Loucy (cell line): Measurements from ENCODE around the gene RPLP2.

Source experiments
- H2AFZ ChIP-seq: fragments of 200-600 bp; sonication (generic); 2 replicates; pipeline ENCODE4 v1.6.0; 2016; ENCODE audit warnings: antibody characterized with exemption, mild to moderate bottlenecking, low read length, moderate library complexity
- H3F3A ChIP-seq: fragments of 200-600 bp; 2 replicates; pipeline ENCODE4 v1.6.0; 2016; ENCODE audit warnings: antibody characterized with exemption, low read depth, mild to moderate bottlenecking
- H3K27me3 ChIP-seq: fragments of 200-600 bp; sonication (generic); 2 replicates; pipeline ENCODE4 v1.6.1; 2014; ENCODE audit warnings: low read length, mild to moderate bottlenecking; ENCODE audit not compliant: insufficient read depth, poor library complexity, severe bottlenecking
- H3K36me3 ChIP-seq: fragments of 200-600 bp; sonication (generic); 2 replicates; pipeline ENCODE4 v1.6.1; 2016; ENCODE audit warnings: low read length; ENCODE audit not compliant: insufficient read depth
- H3K4me1 ChIP-seq: fragments of 200-600 bp; sonication (generic); 2 replicates; pipeline ENCODE4 v1.5.1; 2014; ENCODE audit warnings: low read length, mild to moderate bottlenecking; ENCODE audit not compliant: insufficient read depth, poor library complexity, severe bottlenecking
- H3K4me2 ChIP-seq: fragments of 200-600 bp; sonication (generic); 2 replicates; pipeline ENCODE4 v1.6.0; 2014; ENCODE audit warnings: antibody characterized with exemption, low read length, low read depth, mild to moderate bottlenecking; ENCODE audit not compliant: poor library complexity, severe bottlenecking
- H3K4me3 ChIP-seq: fragments of 200-600 bp; sonication (generic); 2 replicates; pipeline ENCODE4 v1.5.1; 2014; ENCODE audit warnings: low read length, mild to moderate bottlenecking, mixed read lengths; ENCODE audit not compliant: poor library complexity, severe bottlenecking
- H3K79me2 ChIP-seq: fragments of 200-600 bp; sonication (generic); 2 replicates; pipeline ENCODE4 v1.6.1; 2014; ENCODE audit warnings: low read length; ENCODE audit not compliant: insufficient read depth
- H3K9ac ChIP-seq: fragments of 200-600 bp; sonication (generic); 2 replicates; pipeline ENCODE4 v1.6.0; 2014; ENCODE audit warnings: mild to moderate bottlenecking, low read depth, low read length, moderate library complexity; ENCODE audit not compliant: poor library complexity, severe bottlenecking
- H3K9me2 ChIP-seq: fragments of 200-600 bp; sonication (generic); replicated peaks from 2 replicates; pipeline ENCODE4 v1.6.1; 2016; ENCODE audit warnings: low read depth, low read length, mixed read lengths
- H3K9me3 ChIP-seq: fragments of 200-600 bp; sonication (generic); 2 replicates; pipeline ENCODE4 v1.6.1; 2014; ENCODE audit warnings: mild to moderate bottlenecking, antibody characterized with exemption, low read length, low read depth; ENCODE audit not compliant: insufficient read depth
- H4K20me1 ChIP-seq: fragments of 200-600 bp; sonication (generic); 2 replicates; pipeline ENCODE4 v1.6.0; 2014; ENCODE audit warnings: antibody characterized with exemption, low read length, mild to moderate bottlenecking; ENCODE audit not compliant: insufficient read depth, poor library complexity, severe bottlenecking
- CTCF ChIP-seq: fragments of 200-600 bp; sonication (generic); conservative IDR thresholded peaks from 2 replicates; pipeline ENCODE4 v1.5.1; 2014; ENCODE audit warnings: mild to moderate bottlenecking, antibody characterized with exemption, low read length
- EZH2phosphoT487 ChIP-seq: fragments of 200-600 bp; IDR thresholded peaks from 2 replicates; pipeline ENCODE4 v1.6.1; 2018; ENCODE audit warnings: antibody characterized with exemption, mild to moderate bottlenecking, moderate library complexity, borderline replicate concordance

RPLP2 gene

GRCh38 chr11:831118-831864 lies 21.5 kb downstream of the RPLP2 start:
- no peak overlapping the region for H3K9ac ChIP-seq
- no peak overlapping the region for H3K4me2 ChIP-seq

GRCh38 chr11:831961-832528 lies 22.3 kb downstream of the RPLP2 start:
- TF ChIP-seq EZH2phosphoT487 (no peak), CTCF (no peak)
- H3K4me3 ChIP-seq, result peak overlapping the region; percentile 77
- no peaks in the 10 kb centered on the region for H3K27me3 ChIP-seq
- peaks cover 26% of the 10 kb centered on the region for H3K4me1 ChIP-seq
- peaks cover 11% of the 10 kb centered on the region; the same call in 1 of the 2 replicates for H3K79me2 ChIP-seq
- H2AFZ ChIP-seq, result no peak overlapping the region
- no peaks in the 10 kb centered on the region for H3K36me3 ChIP-seq
- H4K20me1 ChIP-seq, result peaks cover 5% of the 10 kb centered on the region
- no peaks in the 10 kb centered on the region for H3F3A ChIP-seq
- peak overlapping the region; percentile 76 for H3K4me2 ChIP-seq
- no peaks in the 10 kb centered on the region for H3K9me3 ChIP-seq
- H3K9ac ChIP-seq, result peak overlapping the region; percentile 77
- no peaks in the 10 kb centered on the region for H3K9me2 ChIP-seq

More at GRCh38 chr11:831118-831864, 21.5 kb downstream of the RPLP2 start:
- Histone ChIP-seq H2AFZ (no peak overlapping the region), H3K4me1 (peaks cover 29% of the 10 kb centered on the region), H3K27me3 (no peaks in the 10 kb centered on the region), H3F3A (no peaks in the 10 kb centered on the region), H3K9me2 (no peaks in the 10 kb centered on the region), H3K9me3 (no peaks in the 10 kb centered on the region), H3K4me3 (no peak overlapping the region), H3K79me2 (peaks cover 11% of the 10 kb centered on the region; the same call in 1 of the 2 replicates), H3K36me3 (no peaks in the 10 kb centered on the region), H4K20me1 (peaks cover 5% of the 10 kb centered on the region)
- TF ChIP-seq EZH2phosphoT487 (no peak), CTCF (no peak)

- H3K4me2 ChIP-seq, result peak within 1 kb of the TSS; percentile 84
- peaks cover 22% of the 10 kb centered on the region for H3K4me1 ChIP-seq
- no peaks in the 10 kb centered on the region for H3K9me3 ChIP-seq
- H4K20me1 ChIP-seq, result peaks cover 5% of the 10 kb centered on the region
- H3K9me2 ChIP-seq, result no peaks in the 10 kb centered on the region
- peak within 1 kb of the TSS; percentile 77 for H3K4me3 ChIP-seq
- H3K79me2 ChIP-seq, result peaks cover 11% of the 10 kb centered on the region; the same call in 1 of the 2 replicates
- H2AFZ ChIP-seq, result peak within 1 kb of the TSS; percentile 3; the same call in 1 of the 2 replicates
- H3K27me3 ChIP-seq, result no peaks in the 10 kb centered on the region
- H3K36me3 ChIP-seq, result no peaks in the 10 kb centered on the region; the same call in 1 of the 2 replicates
- TF ChIP-seq EZH2phosphoT487 (no peak), CTCF (no peak)
- peak within 1 kb of the TSS; percentile 78 for H3K9ac ChIP-seq
- no peaks in the 10 kb centered on the region for H3F3A ChIP-seq
These were observed 22.9 kb downstream of the RPLP2 start, which contains the start of gene CD151 for GRCh38 chr11:832529-833113. TSS of gene CD151 (plus strand) at chr11:832952. CDS start at chr11:836070, 3,118 bp downstream.
